Measurements from ENCODE around the gene HOTAIR.

HOTAIR gene

DNA sequence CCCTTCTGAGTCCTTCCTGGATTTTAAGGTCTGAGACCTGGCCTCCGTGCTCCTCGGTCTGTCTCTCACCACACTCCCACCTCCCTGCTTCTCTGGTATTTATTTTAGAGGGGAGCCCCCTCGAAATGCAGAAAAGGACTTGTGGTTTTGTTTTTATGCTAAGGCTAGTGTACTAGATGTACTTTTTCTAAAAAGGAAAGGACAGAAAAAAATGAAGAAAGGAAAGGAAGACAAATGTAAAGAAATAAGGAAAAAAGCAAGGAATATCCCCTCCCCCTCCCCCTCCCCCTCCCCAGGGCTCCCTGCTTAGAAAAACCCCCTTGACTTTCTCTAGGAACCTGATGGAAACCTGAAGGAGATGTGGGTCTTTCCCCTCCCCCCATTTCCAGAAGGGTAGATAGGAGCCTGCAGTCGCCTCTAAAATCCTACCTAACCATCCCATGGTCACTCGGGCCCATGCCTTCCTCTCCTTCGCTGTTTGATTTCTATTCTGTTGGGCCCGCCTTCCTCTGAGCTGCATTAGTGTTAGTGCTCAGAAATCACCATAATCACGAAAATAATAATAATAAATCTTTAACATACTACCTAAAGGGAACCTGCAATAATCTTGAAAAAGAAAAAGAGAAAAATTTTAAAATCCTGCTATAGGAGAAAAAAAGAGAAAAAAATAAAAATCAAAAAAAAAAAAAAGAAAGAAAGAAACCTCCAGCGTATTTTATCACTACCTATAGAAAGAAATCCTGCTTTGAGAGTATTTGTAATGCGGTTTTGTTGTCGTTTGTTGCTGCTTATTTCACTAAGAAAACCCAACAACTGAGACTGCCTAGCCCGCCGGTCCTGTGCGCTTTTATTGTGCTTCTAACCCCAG is 37.1 kb upstream of the HOTAIR start:
- DNase-seq = no peak

DNA sequence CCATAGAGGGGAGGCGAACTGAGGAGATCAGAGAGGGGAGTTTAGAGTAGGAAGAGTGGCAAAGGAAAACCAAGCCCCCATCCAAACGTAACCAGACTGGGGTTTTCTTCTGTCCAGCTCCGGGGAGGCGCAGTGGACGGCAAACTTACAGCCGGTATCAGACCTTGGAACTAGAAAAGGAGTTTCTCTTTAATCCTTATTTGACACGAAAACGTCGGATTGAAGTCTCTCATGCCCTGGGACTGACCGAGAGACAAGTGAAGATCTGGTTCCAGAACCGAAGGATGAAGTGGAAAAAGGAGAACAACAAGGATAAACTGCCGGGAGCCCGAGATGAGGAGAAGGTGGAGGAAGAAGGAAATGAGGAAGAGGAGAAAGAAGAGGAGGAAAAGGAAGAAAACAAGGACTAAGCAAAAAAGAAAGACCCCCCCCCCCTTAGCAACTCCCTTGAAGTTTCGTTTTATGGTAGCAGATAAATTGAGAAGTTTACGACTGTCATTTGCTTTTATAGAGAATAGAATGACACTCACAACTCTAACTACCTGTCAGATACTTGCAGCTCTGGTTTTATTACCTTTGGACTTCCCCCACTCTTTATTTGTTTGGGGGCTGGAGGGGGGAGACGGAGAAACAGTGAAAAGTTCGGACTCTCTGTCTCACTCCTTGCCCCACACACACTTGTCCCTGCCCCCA is 36.4 kb upstream of the HOTAIR start:
- no peak for DNase-seq

DNA sequence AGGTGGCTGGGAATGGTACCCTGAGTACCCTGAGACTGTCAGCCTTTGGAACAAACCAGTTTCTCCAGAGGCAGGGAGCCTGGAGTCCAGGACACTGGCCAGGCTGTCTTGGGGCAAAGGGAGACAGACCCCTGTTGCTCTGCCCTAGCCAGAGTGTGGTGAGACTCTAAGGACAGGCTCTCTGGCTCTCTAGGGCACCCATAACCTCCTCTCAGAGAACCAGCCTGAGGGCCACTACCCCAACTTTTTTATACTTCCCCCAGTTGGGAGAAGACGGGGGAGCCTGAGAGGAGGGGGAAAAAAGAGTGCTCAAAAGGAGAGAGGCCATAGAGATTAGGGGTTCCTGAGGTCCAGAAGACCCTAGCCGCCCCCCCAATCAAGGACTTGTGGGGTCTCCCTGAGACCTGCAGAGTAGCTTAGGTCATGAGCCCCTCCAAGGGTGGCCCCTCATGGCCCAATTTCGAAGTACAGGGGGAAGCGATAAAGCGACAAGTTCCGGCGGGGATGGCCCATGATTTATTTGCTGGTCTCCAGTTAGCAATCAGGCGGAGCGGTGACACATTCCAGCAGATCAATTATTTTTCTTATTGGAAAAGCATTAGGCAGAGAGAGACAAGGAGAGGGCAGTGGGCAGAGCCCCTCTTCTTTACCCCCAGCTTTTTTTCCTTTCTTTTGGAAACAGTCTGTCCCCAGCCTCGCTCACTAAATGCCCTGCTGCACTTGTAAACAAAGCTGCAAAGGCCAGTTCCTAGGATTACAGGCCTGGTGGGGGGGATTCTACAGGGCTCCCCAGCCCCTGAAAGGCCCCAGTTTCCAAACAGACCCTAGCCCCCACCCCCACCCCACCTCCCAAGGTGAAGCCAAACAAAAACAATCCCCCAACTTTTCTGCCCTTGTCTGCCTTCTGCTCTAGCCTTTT is 35.6 kb upstream of the HOTAIR start:
- no peak for DNase-seq

- DNase-seq = no peak
Observed at GRCh38 chr12:54009171-54010052, 34.7 kb upstream of the HOTAIR start.

DNA sequence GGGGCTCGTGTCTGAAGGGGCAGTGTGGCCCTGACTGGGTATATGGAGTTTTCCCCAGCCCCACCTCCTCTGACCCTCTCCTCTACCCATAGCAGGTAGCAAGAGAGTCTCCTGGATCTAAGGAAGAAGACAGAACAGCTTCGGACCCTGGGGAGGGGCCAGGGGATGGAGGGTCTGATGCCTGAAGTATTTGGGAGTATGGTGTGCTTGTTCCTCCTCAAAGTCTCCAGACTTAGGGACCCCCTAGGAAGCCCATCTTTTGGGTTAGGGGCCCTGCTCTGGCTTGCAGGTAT is 33.5 kb upstream of the HOTAIR start:
- DNase-seq = no peak

GRCh38 chr12:54007538-54008259 is 32.9 kb upstream of the HOTAIR start:
- DNase-seq = no peak

- no peak for DNase-seq
Observed at GRCh38 chr12:54006559-54007220, 31.9 kb upstream of the HOTAIR start.

GRCh38 chr12:54005853-54006558 is 31.3 kb upstream of the HOTAIR start:
- DNase-seq = peak; percentile 3 to 88 (median 50)

DNA sequence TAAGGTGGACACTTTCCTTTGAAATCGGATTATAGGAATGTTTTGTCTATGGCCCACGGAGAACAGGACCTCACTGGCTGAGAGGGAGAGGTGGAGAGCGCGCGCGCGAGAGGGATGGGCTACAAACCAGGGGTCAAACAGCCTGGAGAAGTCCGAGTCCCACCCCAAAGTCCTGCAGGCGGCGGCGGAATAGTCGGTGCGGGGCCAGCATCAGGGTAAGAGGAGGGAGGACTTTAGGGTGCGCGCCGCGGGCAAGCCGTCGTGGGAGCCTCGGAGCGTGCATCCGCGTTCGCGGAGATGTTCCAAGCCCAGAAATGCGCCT is 30.7 kb upstream of the HOTAIR start:
- DNase-seq = no peak

GRCh38 chr12:54004841-54005530 is 30.2 kb upstream of the HOTAIR start:
- DNase-seq = no peak

- no peak for DNase-seq
Observed at GRCh38 chr12:54004063-54004840, 29.5 kb upstream of the HOTAIR start.

- no peak for DNase-seq
Observed at GRCh38 chr12:54003625-54004024, 28.9 kb upstream of the HOTAIR start.

GRCh38 chr12:54002915-54003389 is 28.2 kb upstream of the HOTAIR start:
- DNase-seq = no peak

- no peak for DNase-seq
Observed at GRCh38 chr12:54002278-54002914, 27.6 kb upstream of the HOTAIR start.

- no peak for DNase-seq
Observed at GRCh38 chr12:54001283-54002187, 26.8 kb upstream of the HOTAIR start.

All from hypothalamus (tissue), 51 donors.